Epithelial cell of proximal tubule (primary cell): ENCODE data around the gene DAZAP1. TPM values are rescaled to one million over a fixed set of nuclear protein-coding genes. Genes with fewer than 3 reads are reported as not detected.

Experiments
- DNase-seq: peaks from one replicate; pipeline ENCODE4 v3.0.0-alpha.2; 2011; ENCODE audit warnings: low read depth
- H3K4me3 ChIP-seq: 2 replicates; pipeline ENCODE4 v1.5.1; 2011; ENCODE audit warnings: low read depth, mild to moderate bottlenecking, low read length
- total RNA-seq: library from RNA; depleted of rRNA; stranded (reverse); fragments of >200 nt; gene quantifications from 2 replicates; pipeline ENCODE4 v1.2.3, GENCODE V29; 2015
- TF ChIP-seq, protein P1 (sequence below): conservative IDR thresholded peaks from 2 replicates; pipeline ENCODE4 v1.5.1; 2012; ENCODE audit warnings: low read depth, mild to moderate bottlenecking, low read length

Gene DAZAP1
- total RNA-seq, 1 donor from 2014 or later = 53.8 TPM

DNA sequence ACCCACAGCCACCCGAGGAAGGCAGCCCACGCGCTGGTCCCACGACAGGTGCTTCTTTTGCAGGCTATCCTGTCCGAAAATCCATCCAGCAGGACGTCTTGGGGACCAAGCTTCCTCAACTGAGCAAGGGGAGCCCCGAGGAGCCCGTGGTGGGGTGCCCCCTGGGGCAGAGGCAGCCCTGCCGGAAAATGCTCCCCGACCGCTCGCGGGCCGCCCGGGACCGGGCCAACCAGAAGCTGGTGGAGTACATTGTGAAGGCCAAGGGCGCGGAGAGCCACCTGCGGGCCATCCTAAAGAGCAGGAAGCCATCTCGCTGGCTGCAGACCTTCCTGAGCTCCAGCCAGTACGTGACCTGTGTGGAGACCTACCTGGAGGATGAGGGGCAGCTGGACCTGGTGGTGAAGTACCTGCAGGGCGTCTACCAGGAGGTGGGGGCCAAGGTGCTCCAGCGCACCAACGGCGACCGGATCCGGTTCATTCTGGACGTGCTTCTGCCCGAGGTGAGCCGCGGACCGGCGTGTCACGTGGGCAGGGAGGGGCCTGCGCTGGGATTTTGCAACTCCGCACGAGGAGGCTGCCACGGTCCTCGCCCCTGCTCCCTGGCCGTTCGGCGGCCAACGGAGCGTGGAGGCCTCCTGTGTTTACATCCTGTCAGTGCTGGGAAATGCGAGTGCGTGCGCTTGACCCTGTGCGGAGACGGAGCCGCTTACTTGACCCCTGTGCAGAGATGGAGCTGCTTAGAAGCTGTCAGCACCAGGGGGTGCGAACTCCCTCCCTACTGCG, 36.6 kb upstream of the DAZAP1 start:
- DNase-seq = no peak
- no peak overlapping the region for H3K4me3 ChIP-seq
- TF ChIP-seq, protein P1, sequence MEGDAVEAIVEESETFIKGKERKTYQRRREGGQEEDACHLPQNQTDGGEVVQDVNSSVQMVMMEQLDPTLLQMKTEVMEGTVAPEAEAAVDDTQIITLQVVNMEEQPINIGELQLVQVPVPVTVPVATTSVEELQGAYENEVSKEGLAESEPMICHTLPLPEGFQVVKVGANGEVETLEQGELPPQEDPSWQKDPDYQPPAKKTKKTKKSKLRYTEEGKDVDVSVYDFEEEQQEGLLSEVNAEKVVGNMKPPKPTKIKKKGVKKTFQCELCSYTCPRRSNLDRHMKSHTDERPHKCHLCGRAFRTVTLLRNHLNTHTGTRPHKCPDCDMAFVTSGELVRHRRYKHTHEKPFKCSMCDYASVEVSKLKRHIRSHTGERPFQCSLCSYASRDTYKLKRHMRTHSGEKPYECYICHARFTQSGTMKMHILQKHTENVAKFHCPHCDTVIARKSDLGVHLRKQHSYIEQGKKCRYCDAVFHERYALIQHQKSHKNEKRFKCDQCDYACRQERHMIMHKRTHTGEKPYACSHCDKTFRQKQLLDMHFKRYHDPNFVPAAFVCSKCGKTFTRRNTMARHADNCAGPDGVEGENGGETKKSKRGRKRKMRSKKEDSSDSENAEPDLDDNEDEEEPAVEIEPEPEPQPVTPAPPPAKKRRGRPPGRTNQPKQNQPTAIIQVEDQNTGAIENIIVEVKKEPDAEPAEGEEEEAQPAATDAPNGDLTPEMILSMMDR = no peak

DNA sequence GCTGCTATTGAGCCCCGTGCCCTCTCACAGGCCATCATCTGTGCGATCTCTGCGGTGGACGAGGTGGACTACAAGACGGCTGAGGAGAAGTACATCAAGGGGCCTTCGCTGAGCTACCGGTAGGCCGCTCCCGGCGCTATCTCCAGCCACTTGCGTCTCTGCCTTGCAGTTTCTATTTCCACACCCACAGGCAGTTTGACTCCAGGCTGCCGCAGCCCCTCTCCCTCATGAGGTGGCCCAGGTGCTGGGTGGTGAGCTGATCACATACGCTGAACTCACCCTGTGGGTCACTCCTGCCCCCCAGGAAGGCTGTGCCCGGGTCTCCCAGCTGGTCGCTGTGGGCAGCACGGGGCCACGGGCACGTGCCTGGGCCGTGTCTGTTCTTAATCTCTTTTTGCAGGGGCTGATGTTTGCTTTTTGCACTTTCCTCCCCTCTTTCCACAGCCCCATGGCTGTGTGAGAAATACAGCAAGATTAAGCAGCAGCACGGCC, 34.3 kb upstream of the DAZAP1 start:
- DNase-seq = no peak
- TF ChIP-seq, protein P1 = no peak
- H3K4me3 ChIP-seq = no peak overlapping the region

DNA sequence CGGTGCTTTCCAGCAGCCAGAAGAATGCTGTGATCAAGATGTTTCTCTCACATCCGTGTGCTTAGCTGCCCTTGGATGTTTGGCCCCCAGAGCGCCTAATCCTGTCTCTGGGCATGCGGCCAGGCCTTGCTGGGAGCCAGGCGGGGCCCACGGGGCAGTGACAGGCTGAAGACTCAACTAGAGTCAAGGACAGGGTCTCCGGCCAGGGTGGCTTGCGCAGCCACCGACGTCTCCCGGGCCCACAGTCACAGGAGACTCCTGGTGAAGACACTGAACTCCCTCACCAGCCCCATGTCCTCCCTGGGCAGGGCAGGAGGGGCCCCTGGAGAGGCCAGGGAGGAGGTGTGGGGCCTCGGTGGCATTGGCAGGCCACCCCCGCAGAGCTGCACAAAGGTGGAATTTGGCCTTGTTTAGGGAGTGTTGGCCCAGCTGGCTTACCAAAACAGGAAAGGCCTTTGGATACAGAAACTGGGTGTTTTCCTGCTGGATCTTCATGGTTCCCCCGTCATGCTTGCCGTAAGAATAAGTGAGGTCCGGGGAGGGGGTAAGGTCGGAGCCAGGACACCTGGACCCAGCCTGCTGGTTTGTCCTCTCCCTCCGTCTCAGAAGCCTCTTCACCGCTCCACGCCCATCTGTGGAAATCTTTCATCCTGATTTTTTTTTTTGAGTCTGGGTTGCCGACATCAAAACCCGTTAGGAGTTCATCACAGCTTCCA, 33.7 kb upstream of the DAZAP1 start:
- H3K4me3 ChIP-seq = no peak overlapping the region
- TF ChIP-seq, protein P1 = no peak
- DNase-seq = no peak

DNA sequence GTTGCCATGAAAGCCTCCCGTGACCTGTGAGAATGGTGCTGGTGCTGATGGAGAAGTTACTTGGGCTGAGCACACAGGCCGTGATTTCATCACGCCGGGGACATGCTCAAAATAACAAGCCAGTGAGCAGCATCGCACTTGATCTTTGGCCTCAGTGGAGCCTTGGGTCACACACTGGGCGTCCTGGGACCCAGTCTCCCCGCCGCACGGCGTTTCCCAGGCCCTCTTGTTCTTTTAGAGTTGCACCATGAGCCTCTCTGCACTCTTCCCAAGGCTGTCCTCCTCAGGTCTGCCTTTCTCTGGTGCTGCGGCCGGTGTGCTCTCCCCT, 33.2 kb upstream of the DAZAP1 start:
- no peak for DNase-seq
- TF ChIP-seq, protein P1 = no peak
- H3K4me3 ChIP-seq = no peak overlapping the region

DNA sequence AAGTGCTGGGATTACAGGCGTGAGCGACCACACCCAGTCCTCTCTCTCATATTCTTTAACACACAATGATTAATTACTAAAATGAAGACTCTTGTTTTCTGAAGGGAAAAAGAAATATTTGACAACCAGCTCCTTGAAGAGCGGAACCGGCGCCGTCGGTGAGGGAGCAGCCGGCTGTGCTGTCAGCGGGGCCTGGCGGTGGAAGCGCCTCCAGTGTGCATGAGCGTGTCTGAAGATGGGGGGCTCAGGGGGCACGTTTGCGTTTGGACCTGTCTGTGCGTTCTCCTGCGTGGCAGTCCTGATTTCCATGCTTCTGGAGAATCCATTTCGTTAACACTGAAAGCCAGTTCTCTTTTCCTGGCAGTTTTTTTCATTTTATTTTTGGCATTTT, 31.0 kb upstream of the DAZAP1 start:
- H3K4me3 ChIP-seq = no peak overlapping the region
- TF ChIP-seq, protein P1 = no peak
- no peak for DNase-seq

DNA sequence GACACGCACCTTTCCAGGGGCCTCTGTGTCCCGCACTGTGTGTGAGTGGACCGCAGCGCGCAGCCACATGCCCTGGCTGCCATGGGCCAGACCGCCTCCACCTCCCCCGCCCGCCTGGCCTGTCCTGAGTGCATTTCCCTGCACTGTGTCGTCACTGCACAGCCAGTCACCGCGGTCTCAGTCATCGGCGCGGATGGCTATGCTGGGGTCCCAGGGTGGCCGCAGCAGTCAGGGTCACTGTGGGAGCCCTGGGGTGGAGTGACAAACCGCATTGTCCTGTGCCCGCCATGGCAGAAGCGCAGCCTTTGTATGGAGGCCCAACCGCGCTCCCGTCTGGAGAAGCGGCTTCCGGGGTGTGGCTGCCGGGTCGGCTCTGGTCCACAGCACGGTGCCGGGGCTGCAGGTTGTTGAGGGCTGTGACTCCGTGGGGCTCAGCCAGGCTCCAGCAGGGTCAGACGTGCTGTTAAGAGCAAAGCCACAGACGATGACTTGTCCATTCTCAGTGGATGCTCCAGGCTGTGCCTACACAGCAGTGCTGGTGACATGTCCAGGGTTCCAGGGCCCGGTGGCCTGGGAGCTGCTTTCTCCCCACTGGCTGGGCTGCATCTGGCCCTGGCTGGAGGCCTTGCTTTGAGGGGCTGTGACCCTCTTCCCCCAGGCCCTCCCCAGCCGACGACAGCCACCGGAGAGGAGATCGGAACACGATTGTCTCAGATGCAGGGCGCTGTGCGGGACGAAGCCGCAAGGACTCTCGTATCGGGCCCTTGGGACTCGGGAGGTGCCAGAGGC, 30.0 kb upstream of the DAZAP1 start:
- H3K4me3 ChIP-seq = no peak overlapping the region
- TF ChIP-seq, protein P1 = no peak
- DNase-seq = no peak
